Measurements from ENCODE around the gene LAMA5. TPM values are rescaled to one million over a fixed set of nuclear protein-coding genes. Genes with fewer than 3 reads are reported as not detected.

LAMA5 gene
- total RNA-seq, 2 experiments from 2014 or later = 0.16 to 0.78 TPM

- Histone ChIP-seq H3K9me3 (ENCODE audit: control insufficient read depth in 1 of 2, insufficient read depth in 1 of 2, low read length in 2 of 2) (peaks cover 0 to 20% of the 10 kb centered on the region in 2 experiments), H3K4me3 (ENCODE audit: low read length) (no peak overlapping the region), H3K27me3 (ENCODE audit: control insufficient read depth in 1 of 2, insufficient read depth in 2 of 2, low read length in 2 of 2) (no peaks in the 10 kb centered on the region), H3K4me1 (ENCODE audit: insufficient read depth, low read length) (no peaks in the 10 kb centered on the region), H3K36me3 (ENCODE audit: insufficient read depth, low read length) (no peaks in the 10 kb centered on the region), H3K27ac (ENCODE audit: low read depth in 1 of 2, low read length in 2 of 2) (no peak overlapping the region)
- peaks cover 3% of the 10 kb centered on the region for H3K9me3 Mint-ChIP-seq
- POLR2A ChIA-PET = no interaction called here
- no peak overlapping the region for H3K4me3 Mint-ChIP-seq
- intact Hi-C loops (cut with DNase I, micrococcal nuclease) = no loop called here
- no peak for DNase-seq
- no peaks in the 10 kb centered on the region for H3K4me1 Mint-ChIP-seq (ENCODE audit: low read depth)
- TF ChIP-seq CTCF (IDR thresholded peaks at IDR 0.05) = no peak
- H3K36me3 Mint-ChIP-seq (ENCODE audit: low read depth) = no peaks in the 10 kb centered on the region
- ATAC-seq (ENCODE audit: poor library complexity) = no peak
- H3K27me3 Mint-ChIP-seq = no peaks in the 10 kb centered on the region
- CTCF ChIA-PET = no interaction called here
- no peak overlapping the region for H3K27ac Mint-ChIP-seq
Measured at GRCh38 chr20:62345681-62346370, 21.3 kb downstream of the LAMA5 start.

DNA sequence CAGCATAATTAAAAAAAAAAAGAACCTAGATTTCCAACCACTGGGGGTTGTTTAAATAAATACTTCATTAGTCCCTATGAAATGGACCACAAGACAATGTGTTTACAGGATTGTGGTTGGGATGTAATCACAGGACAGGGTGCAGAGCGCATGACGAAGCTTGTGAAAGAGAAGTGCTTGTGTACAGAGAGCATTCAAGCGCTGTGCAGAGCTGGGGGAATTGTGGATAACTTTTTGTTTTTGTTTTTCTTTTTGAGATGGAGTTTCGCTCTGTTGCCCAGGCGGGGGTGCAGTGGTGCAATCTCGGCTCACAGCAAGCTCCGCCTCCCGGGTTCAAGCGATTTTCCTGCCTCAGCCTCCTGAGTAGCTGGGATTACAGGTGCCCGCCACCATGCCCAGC, 22.3 kb downstream of the LAMA5 start:
- H3K4me3 Mint-ChIP-seq = no peak overlapping the region
- H3K4me1 Mint-ChIP-seq (ENCODE audit: low read depth) = no peaks in the 10 kb centered on the region
- Histone ChIP-seq H3K27ac (ENCODE audit: low read depth in 1 of 2, low read length in 2 of 2) (no peak overlapping the region), H3K27me3 (ENCODE audit: control insufficient read depth in 1 of 2, insufficient read depth in 2 of 2, low read length in 2 of 2) (no peaks in the 10 kb centered on the region), H3K9me3 (ENCODE audit: control insufficient read depth in 1 of 2, insufficient read depth in 1 of 2, low read length in 2 of 2) (peaks cover 0 to 27% of the 10 kb centered on the region in 2 experiments), H3K4me3 (ENCODE audit: low read length) (no peak overlapping the region), H3K36me3 (ENCODE audit: insufficient read depth, low read length) (no peaks in the 10 kb centered on the region), H3K4me1 (ENCODE audit: insufficient read depth, low read length) (no peaks in the 10 kb centered on the region)
- no peaks in the 10 kb centered on the region for H3K36me3 Mint-ChIP-seq (ENCODE audit: low read depth)
- intact Hi-C loops (cut with DNase I, micrococcal nuclease) = no loop called here
- ATAC-seq (ENCODE audit: poor library complexity) (no peak), DNase-seq (no peak)
- peaks cover 3% of the 10 kb centered on the region for H3K27me3 Mint-ChIP-seq
- ChIA-PET CTCF (no interaction called here), POLR2A (no interaction called here)
- H3K27ac Mint-ChIP-seq = no peak overlapping the region
- peaks cover 3% of the 10 kb centered on the region for H3K9me3 Mint-ChIP-seq
- TF ChIP-seq CTCF (IDR thresholded peaks at IDR 0.05) = no peak

DNA sequence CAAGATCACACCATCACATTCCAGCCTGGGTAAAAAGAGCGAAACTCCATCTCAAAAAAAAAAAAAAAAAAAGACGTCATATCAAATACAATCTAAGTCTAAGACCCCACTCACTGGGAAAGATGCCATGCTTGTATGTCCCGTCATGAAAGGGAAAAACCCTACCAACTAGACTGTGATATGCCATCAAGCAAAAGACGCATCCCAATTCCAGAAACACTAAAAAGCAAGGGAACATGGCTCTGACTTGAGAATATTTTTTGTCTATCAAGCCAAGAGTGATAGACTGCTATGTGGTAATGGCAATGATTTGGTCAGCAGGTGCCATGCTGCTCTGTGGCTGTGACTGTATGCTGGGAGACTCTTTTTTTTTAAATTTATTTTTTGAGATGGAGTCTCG, 23.0 kb downstream of the LAMA5 start:
- ChIA-PET CTCF (no interaction called here), POLR2A (no interaction called here)
- Mint-ChIP-seq H3K4me1 (ENCODE audit: low read depth) (no peaks in the 10 kb centered on the region), H3K27me3 (peaks cover 8% of the 10 kb centered on the region), H3K4me3 (no peak overlapping the region), H3K36me3 (ENCODE audit: low read depth) (no peaks in the 10 kb centered on the region), H3K9me3 (peaks cover 3% of the 10 kb centered on the region), H3K27ac (no peak overlapping the region)
- Histone ChIP-seq H3K27me3 (ENCODE audit: control insufficient read depth in 1 of 2, insufficient read depth in 2 of 2, low read length in 2 of 2) (no peaks in the 10 kb centered on the region), H3K4me3 (ENCODE audit: low read length) (no peak overlapping the region), H3K36me3 (ENCODE audit: insufficient read depth, low read length) (no peaks in the 10 kb centered on the region), H3K27ac (ENCODE audit: low read depth in 1 of 2, low read length in 2 of 2) (no peak overlapping the region), H3K4me1 (ENCODE audit: insufficient read depth, low read length) (no peaks in the 10 kb centered on the region), H3K9me3 (ENCODE audit: control insufficient read depth in 1 of 2, insufficient read depth in 1 of 2, low read length in 2 of 2) (peaks cover 0 to 27% of the 10 kb centered on the region in 2 experiments)
- DNase-seq (no peak), ATAC-seq (ENCODE audit: poor library complexity) (no peak)
- TF ChIP-seq CTCF (IDR thresholded peaks at IDR 0.05) = no peak
- intact Hi-C loops (cut with DNase I, micrococcal nuclease) = no loop called here
